Measurements from ENCODE around the gene AQP5.
A peak's percentile ranks its signal among the peaks of the same experiment; 100 is the strongest.

The AQP5 gene

DNA sequence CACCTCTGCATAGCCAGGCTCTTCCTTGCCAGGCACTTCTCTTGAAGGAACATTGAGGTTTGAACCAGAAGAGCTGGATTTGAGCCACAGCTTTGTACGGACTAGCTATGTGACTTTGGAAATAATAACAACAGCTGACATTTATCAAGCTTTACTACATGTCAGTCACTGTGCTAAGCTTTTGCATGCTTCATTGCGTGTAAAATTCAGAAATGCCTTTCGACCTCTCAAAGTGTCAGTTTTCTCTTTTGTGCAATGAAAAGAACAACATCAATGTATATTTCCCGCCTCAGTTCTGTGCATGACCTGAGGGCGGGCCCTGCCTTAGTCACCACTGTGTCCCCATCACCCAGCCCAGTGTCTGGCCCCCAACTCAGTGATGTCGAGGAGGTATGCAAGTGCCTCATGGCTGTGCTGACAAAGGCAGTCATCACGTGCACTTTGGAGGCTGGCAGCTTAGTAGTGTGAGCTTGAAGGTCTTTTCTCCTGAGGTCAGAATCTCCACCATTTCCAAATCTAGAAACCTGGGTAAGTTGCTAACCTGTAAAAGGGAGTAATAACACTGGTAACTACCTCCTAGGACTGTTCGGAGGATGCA is 29.0 kb upstream of the AQP5 start:
- no peak for DNase-seq (ENCODE audit: low read depth)

DNA sequence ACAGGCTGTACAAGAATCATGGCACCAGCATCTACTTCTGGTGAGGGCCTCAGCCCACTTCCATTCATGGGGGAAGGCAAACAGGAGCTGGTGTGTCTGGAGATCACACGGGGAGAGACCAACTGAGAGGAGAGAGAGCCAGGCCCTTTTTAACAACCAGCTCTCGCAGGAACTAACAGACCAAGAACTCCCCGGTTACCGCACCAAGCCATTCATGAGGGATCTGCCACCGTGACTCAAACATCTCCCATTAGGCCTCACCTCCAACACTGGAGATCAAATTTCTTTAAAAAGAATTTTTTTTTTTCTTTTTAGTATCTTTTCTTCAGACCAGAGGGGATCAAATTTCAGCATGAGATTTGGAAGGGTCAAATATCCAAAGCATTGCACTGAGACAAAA is 27.9 kb upstream of the AQP5 start:
- no peak for DNase-seq (ENCODE audit: low read depth)

DNA sequence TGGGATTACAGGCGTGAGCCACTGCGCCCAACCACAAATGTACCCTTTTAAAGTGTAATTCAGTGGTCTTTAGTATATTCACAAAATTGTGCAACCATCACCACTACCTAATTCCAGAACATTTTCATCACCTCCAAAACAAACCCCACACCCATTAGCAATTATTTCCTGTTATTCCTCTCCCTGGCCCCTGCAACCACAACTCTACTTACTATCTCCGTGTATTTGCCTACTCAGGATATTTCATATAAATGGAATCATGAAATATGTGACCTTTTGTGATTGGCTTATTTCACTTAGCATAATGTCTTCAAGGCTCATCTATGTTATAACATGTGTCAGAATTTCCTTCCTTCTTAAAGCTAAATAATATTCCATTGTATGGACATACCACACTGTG is 27.2 kb upstream of the AQP5 start:
- DNase-seq (ENCODE audit: low read depth): no peak

DNA sequence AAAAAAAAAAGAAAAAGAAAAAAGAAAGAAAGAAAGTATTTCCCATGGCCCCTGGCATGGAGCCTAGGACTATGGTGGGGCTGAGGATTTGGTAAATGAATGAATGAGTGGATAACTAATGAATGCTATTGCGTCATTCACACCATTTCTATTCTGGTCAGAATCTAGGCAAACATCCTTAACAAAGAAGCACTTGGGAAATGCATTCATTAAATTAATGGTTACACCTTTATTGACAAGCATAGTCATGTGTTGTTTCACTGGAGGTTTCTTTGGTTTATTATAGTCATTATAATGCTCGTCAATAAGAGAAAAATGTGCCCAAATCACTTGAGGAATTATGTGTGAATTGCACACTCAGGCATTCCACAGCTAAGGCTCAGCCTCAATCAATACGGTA is 24.7 kb upstream of the AQP5 start:
- DNase-seq (ENCODE audit: low read depth): no peak

DNA sequence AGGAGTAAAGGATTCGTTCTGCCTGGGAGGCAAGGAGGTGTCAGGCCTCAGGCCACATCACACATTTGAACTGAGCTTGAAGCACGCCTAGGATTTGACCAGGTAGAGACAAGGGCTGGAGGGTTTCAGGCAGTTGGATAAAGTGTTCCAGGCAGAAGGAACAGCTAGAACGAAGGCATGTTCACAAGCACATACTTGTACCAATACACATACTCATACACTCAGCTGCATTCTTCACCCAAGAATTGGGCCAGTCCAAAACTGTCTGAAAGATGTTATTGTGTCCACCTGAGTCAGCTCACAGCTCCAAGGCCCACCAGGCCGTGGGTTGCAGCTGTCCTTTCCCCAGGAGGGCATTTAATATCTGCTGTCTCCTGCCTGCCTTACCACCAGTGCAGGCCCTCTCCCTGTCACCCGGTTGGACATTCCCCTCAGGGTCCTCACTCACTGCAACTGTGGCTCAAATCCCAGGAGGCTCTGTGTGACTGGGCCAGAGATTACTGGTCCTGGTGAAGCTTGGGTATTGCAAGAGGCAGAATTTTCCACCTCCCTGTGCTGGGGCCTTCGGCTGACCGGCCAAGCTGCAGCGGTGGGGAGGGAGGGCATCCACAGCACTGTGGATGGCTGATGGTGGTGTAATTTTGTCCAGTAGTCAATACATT is 23.9 kb upstream of the AQP5 start:
- no peak for DNase-seq (ENCODE audit: low read depth)

DNA sequence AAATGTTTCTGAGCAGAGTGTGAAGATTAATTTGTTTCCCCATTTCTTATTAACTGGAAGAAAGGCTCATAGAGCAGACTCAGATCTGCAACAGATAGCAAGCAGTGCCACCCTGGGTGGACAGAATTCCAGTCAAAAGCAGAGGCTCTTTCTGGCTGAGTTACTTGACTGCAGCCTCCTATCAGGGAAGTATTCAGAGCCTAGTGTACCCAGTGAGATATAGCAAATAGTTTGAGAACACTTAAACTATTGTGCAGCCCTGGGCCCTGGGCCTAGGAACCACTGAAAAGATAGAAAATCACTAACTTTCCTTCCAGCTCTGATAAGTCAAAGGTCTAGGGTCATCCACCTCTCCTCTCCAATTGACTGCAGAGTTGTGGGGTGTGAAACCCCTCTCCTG is 22.4 kb upstream of the AQP5 start:
- no peak for DNase-seq (ENCODE audit: low read depth)

DNA sequence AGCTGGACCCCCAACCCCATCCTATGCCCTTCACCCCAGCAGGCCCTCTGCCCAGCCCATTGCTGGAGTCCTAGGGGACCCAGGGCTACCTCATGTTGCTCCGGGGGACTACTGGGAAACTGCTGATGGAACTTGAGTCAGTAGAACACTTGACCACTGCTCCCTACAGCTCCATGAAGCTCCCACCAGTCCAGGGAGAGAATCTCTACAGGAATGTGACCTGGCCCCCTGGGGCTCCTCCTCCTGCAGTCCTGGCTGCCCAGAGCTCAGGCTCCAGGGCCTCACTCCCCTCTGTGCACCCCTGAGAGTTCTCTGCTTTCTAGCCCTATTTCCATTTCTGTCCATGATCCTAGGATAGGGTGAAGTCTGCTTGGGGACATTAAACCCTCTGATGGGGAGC is 22.0 kb upstream of the AQP5 start:
- no peak for DNase-seq (ENCODE audit: low read depth)

DNA sequence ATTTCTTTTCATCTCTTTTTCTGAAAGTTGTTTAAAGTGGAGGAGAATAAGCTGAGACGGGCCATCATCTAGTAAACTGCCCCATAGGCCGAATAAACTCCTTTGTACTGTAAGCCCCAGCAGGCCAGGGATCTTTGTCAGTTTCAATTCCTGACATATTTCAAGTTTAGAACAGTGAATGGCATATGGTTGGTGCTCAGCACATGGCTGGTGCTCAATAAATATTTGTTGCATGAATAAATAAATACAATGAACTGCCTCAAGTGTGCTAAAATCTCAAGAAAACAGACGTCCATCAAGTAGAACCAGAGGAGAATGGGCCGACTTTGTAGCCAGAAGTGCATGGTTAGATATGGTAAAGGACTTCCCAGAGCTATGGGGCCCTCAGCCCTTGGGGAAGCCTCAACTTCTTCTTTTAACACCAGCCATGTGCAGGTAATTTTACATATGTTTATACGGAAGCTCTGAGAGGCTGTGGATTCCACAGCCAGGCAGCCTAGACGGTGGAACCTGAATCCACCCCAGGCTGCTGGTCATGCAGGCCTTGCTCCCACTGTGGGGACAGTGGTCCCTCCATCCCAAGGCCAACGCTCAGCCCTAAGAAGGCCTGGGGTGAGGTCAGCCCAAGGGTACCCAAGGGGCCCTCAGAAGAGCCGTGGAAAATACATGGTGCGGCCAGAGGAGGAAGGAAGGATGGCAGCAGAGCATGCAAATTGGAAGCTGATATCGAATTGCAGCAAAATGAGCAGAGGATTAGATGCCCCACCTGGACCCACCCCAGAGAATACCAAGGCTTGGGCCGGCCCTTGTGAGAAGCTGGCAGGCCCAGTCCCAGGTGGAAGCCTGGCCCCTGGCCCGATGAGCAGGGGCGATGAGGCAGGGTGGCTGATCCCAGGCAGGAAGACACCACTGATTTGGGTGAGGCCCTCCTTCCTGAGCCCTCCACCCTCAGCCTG is 19.8 kb upstream of the AQP5 start:
- DNase-seq (ENCODE audit: low read depth): no peak

DNA sequence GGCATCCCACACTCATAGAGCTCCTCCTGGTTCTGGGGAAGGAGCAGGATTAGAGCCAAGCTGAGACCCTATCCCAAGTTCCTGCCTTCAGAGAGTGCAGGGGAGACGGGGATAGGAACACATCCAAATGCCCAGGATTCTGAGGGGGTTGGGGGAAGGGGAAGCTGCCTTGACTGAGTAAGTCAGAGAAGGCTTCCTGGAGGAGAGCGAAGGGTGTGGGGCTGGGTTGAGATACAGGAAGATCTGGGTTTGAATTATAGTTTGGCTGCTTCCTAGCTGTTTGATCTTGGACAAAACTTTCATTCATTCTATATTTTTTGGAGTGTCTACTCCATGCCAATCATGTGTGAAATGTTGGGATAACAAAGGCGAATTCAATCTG is 19.2 kb upstream of the AQP5 start:
- no peak for DNase-seq (ENCODE audit: low read depth)

DNA sequence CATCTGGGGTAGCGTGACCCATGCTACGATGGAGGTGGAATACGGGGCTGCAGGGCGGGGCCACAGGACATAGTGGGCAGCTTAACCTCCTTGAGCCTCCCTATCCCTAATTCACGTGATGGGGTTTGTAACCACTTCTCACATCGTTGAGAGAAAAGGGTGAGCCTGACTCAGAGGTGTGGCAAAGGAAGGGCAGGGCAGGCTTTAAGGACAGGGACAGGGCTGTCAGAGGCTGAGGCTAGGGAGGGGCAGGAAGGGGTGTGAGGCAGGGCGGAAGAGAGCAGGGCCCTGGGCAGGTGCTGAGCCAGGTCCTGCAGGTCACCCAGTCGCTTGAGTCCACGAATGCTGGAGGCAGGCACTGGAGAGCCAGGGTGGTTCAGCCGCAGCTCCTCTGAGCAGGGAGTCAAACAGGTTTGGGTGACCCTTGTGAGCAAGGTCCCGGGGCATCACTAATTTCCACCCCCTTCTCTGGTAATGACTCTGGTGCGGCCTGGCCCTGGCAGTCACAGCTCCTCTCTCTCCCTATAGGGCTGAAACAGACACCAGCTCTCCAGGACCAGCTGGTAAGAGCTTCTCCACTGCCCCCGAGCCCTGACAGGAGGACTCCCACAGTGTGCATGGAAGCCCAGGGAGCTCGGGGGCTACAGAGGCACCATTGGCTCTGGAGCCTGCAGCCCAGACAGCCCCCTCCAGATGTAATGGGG is 18.6 kb upstream of the AQP5 start:
- no peak for DNase-seq (ENCODE audit: low read depth)

DNA sequence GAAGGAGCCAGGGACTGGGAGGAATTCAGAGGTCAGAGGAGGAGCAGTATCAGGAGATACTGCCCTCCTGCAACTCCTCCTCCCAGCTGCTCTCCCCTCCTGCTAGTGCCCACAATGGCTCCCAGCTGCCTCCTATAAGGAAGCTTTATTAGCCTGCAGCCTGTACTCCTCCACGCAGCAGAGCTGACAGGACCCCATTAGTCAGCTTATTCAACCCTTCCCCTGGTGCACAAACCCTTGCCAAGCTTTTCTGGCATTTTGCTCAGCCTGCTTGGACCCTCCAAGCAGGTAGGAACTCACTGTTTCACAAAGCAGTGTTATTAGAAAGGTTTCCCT is 18.1 kb upstream of the AQP5 start:
- no peak for DNase-seq (ENCODE audit: low read depth)

DNA sequence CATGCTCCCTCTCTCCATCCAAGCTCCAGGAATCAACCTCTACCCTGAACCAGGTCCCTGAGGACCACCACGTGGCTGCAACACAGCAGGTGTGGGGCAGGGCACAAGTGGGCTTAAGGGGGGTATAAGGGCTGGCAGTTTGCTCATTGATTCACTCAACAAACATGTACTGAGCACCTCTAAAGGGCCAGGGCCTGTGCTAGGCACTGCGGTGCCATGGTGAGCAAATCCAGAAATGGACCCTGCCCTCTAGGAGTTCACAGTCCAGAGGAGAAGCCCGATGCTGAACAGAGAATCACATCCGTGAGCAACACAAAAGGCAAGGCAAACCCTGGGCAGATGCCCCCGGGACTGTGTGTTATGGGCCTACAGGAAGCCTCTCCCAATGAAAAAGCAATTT is 17.6 kb upstream of the AQP5 start:
- DNase-seq (ENCODE audit: low read depth): no peak

DNA sequence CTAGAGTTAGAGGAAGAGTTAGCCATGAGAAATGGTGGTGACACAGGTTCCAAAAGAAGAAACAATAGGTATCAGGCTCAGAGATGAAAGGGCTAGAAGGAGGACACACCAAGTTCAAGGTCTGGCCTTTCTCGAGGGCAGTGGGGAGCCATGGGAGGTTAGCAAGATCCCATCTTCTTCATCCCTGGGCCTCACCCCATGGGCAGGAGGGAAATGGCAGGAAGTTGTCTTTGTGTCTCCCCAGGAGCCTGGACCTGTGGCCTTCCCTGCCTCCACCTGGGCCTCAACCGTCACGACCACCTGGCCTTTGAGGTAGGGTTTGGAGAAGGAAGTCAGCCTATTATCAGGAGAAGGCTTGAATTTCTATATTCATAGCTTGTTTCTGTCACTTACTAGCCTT is 17.0 kb upstream of the AQP5 start:
- DNase-seq (ENCODE audit: low read depth): no peak

DNA sequence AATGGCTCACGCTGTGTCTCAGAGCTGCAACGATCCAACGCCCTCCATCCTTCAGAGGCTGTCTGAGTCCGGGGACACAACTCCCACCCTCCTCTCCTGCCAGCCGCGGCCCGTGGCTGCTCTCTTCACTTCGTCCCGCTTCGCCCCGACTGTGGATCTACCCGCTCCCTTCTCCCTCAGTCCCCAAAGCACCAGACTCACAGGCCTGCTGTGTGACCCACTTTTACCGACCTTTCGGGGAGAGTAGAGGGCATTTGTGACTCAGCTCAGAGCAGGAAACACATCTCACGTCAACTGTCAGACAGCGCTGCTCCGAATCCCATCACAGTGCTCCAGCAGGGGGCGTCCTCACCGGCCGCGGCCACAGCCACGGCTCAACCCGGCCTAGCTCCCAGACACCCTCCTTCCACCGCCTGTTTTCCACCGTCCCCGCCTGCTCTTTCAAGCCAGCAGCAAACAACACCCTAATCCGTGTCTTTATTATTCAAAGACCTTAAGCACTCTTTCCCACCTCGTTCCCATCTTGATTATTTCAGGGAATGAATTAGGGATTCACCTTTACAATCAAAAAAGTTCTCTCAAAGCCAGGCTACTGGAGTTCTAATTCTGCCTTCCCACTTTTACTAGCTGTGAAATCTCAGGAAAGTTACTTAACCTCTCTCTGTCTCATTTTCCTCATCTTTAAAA is 16.1 kb upstream of the AQP5 start:
- peak; percentile 76 for DNase-seq (ENCODE audit: low read depth)

DNA sequence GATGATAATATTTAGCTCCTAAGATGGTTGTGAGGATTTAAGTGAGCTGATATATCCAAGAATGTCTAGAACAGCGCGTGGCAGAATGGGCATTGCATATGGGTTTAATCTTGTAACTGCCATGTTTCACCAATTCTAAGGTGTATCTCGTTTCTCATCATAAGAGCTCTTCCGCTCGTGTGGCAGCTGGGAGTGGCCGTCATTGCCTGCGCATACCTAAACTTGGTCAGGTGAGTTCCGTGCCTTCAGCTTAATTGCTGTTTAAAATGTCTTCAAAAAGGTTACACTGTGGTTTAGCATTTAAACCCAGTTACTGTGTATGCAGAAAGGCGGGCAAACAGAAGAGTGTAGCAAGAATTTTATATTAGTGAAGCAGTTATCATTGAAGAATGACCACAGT is 15.6 kb upstream of the AQP5 start:
- no peak for DNase-seq (ENCODE audit: low read depth)

DNA sequence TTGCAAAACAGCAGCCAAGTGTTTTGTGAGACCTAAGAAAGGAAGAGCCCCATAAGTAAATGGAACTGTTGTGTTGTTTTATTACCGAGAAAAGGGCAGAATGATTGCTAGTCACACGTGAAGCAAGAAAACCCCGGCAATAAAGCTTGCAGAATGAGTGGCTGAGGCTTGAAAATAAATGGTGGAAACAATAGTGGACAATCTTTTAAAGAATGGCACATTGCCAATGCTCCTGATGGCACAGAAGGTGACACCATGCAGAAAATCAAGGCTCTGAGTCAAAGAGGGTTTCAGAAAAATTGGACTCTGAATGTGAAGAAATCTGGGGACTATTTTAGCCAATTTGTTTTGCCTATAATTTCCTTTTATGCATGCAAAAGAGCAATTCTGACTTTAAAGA is 15.2 kb upstream of the AQP5 start:
- DNase-seq (ENCODE audit: low read depth): no peak

DNA sequence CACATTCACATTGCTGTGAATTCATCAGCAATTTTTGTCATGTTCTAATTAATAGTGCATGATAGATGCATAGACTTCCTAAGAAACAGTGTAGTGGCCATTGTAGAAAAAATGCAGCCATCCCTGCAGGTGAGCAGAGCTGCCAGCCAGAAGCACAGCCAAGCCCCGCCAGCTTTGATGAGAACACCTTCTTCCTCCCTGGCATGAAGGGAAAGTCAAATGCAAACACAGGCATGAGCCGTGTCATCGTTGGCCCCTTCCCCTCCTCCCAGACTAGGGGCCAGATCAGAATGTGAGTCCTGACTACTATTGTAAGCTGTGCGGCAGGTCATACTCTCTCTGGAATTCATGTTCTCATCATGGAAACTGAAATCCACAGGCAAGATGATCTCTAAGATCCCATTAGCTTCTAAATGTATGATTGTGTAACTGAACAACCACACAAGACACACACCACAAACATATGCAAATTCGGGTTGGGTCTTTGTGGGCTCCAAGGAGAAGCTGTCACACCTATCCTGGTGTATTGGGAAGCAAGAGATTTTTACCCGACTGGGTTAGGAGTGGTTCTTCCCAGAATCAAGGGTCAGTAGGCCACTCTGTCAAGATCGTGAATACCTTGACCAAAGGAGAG is 14.0 kb upstream of the AQP5 start:
- no peak for DNase-seq (ENCODE audit: low read depth)

DNA sequence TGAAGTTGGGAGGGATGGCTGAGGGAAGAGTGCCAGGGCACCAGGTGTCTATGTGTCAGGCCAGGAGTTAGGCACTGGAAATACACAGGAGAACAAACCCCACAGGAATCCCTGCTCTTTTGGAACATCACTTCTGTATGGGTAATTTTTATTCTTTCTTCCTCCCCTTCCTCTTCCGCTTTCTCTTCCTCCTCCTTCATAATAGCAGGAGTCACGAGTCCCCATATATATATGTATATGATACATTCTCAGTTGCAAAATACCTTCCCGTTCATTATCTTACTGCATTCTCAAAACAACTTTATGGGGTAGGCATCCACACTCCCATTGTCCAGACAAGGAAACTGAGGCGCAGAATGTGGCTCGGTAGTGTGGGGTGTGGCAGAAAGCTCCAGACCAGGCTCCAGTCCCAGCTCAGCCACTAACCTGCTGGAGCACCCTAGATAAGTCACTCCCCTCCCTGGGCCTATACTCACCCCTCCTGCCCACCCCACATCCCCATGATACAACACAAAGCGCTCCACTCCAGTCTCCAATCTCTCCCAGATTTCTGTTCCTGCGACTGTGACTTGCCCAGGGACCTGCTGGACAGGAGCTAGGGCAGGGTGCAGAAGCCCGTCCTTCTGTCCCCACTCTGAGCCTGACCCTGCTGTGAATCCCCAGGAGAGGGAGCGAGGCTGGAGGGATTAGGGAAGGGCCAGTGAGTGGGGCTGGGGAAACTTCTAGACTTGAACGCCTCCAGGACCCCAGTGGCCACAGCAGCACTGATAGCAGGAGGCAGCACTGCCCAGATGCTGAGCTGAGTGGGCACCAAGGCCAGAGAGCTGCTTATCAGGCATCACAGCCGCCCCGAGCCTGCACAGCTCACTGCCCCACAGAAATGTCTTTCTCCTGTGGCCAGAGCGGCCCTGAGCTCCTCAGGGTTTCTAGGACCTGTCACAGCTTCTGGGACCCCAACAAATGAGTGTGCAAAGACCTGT is 12.5 kb upstream of the AQP5 start:
- no peak for DNase-seq (ENCODE audit: low read depth)

DNA sequence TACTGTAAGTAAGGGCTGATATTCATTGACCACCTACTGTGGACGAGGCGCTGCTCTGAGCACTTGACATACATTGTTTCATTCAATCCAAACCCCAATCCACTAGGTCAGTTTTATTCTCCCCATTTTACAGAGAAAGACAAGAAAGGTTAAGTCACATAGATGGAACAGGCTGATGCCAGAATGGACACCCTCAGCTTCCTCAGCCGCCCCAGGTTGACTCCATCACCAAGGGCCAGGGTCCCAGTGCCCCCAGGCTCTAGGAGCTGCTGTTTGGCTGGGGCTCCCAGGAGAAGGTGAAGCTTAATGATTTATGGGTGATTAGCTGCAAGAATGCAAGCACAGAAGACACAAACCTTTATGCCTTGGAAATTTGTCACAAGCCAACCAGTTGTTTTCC is 11.8 kb upstream of the AQP5 start:
- no peak for DNase-seq (ENCODE audit: low read depth)
